ENCODE results near the gene SLC35F1.
A peak's percentile ranks its signal among the peaks of the same experiment; 100 is the strongest.

Gene SLC35F1

DNA sequence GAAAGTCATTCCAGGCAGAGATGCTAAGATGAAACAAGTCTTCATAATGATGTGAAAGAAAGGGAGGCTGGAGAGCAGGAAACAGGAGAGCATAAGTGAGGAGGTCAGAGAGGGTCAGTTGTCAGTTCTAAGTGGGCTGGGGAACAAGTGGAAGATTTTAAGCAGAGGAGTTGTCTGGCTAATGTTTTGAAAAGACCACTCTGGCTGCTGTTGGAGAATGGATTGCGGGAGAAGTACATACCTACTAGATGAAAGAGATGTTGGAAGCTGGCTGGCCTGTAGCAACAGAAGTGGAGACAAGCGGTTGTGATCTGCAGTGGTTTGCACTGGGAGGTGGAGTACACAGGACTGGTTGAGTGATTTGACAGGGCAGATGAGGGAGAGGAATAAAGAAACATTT, 10.1 kb downstream of the SLC35F1 start:
- Histone ChIP-seq H3K9me3 (ENCODE audit: low read length) (no peaks in the 10 kb centered on the region), H3F3A (ENCODE audit: insufficient read depth, low read length) (no peaks in the 10 kb centered on the region), H3K79me2 (ENCODE audit: insufficient read depth, low read length) (no peaks in the 10 kb centered on the region), H3K36me3 (ENCODE audit: insufficient read depth, low read length) (no peaks in the 10 kb centered on the region), H3K27ac (ENCODE audit: low read depth, low read length, poor library complexity, severe bottlenecking) (no peak overlapping the region), H3K27me3 (ENCODE audit: insufficient read depth, low read length) (no peaks in the 10 kb centered on the region), H3K4me3 (ENCODE audit: low read depth, low read length, poor library complexity, severe bottlenecking) (no peak overlapping the region), H3K9ac (ENCODE audit: low read length) (no peak overlapping the region), H3K4me2 (ENCODE audit: low read length) (no peak overlapping the region), H3K4me1 (ENCODE audit: insufficient read depth, low read length, severe bottlenecking) (no peaks in the 10 kb centered on the region), H2AFZ (ENCODE audit: low read length) (no peak overlapping the region), H4K20me1 (ENCODE audit: insufficient read depth, low read length) (no peaks in the 10 kb centered on the region), H3K9me2 (ENCODE audit: low read depth, low read length) (no peaks in the 10 kb centered on the region)
- TF ChIP-seq, protein P1, sequence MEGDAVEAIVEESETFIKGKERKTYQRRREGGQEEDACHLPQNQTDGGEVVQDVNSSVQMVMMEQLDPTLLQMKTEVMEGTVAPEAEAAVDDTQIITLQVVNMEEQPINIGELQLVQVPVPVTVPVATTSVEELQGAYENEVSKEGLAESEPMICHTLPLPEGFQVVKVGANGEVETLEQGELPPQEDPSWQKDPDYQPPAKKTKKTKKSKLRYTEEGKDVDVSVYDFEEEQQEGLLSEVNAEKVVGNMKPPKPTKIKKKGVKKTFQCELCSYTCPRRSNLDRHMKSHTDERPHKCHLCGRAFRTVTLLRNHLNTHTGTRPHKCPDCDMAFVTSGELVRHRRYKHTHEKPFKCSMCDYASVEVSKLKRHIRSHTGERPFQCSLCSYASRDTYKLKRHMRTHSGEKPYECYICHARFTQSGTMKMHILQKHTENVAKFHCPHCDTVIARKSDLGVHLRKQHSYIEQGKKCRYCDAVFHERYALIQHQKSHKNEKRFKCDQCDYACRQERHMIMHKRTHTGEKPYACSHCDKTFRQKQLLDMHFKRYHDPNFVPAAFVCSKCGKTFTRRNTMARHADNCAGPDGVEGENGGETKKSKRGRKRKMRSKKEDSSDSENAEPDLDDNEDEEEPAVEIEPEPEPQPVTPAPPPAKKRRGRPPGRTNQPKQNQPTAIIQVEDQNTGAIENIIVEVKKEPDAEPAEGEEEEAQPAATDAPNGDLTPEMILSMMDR (IDR thresholded peaks at IDR 0.05; ENCODE audit: low read length), result no peak
- TF ChIP-seq EZH2 (IDR thresholded peaks at IDR 0.05; ENCODE audit: borderline replicate concordance, low read length), result no peak

DNA sequence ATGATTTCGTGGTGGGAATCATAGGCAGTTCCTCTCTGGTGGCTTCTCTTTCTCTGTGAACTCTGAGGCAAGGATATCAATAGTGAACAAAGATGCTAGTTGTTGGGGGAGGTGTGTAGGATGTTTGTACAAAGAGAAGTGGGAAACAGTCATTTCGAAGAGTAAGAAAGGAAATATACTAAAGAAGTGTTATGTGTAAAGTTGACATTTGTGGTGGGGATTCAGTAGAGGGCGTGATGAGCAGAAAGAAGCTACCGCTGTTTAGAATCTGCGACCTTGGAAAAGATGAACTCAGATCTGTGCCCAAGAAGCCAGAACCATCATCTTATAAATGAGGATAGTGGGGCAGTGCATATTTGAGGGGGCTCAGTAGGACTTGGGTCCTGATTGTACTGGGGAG, 11.4 kb downstream of the SLC35F1 start:
- no peaks in the 10 kb centered on the region for H3F3A ChIP-seq (ENCODE audit: insufficient read depth, low read length)
- no peak overlapping the region for H2AFZ ChIP-seq (ENCODE audit: low read length)
- H3K27me3 ChIP-seq (ENCODE audit: insufficient read depth, low read length), result no peaks in the 10 kb centered on the region
- H3K4me1 ChIP-seq (ENCODE audit: insufficient read depth, low read length, severe bottlenecking), result no peaks in the 10 kb centered on the region
- no peaks in the 10 kb centered on the region for H3K9me2 ChIP-seq (ENCODE audit: low read depth, low read length)
- no peaks in the 10 kb centered on the region for H4K20me1 ChIP-seq (ENCODE audit: insufficient read depth, low read length)
- no peaks in the 10 kb centered on the region for H3K9me3 ChIP-seq (ENCODE audit: low read length)
- TF ChIP-seq EZH2 (IDR thresholded peaks at IDR 0.05; ENCODE audit: borderline replicate concordance, low read length), result no peak
- TF ChIP-seq, protein P1 (IDR thresholded peaks at IDR 0.05; ENCODE audit: low read length), result peak; percentile 23; the same call in 1 of the 2 replicates
- H3K79me2 ChIP-seq (ENCODE audit: insufficient read depth, low read length), result no peaks in the 10 kb centered on the region
- no peak overlapping the region for H3K4me2 ChIP-seq (ENCODE audit: low read length)
- H3K27ac ChIP-seq (ENCODE audit: low read depth, low read length, poor library complexity, severe bottlenecking), result no peak overlapping the region
- H3K9ac ChIP-seq (ENCODE audit: low read length), result no peak overlapping the region
- H3K4me3 ChIP-seq (ENCODE audit: low read depth, low read length, poor library complexity, severe bottlenecking), result no peak overlapping the region
- no peaks in the 10 kb centered on the region for H3K36me3 ChIP-seq (ENCODE audit: insufficient read depth, low read length)

DNA sequence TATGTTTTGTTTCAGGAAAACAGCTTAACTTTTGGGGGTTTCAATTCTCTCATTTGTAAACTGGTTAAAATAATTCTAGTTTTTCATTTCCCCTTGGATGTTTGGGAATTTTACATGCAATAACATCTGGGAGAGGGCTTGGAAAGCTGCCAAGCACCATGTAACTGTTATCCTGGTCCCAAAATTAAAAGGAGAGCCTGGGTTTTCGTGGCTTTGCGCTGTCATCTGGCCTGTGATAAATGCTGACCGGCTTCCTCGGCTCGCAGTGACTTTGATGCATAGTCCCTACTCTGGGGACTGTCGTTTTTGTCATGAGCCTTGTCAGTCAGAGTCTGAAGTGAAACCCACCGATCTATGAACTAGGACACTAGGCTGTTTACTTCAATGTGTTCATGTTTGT, 12.2 kb downstream of the SLC35F1 start:
- Histone ChIP-seq H2AFZ (ENCODE audit: low read length) (no peak overlapping the region), H3K27me3 (ENCODE audit: insufficient read depth, low read length) (no peaks in the 10 kb centered on the region), H3K27ac (ENCODE audit: low read depth, low read length, poor library complexity, severe bottlenecking) (no peak overlapping the region), H3K4me2 (ENCODE audit: low read length) (no peak overlapping the region), H3K9ac (ENCODE audit: low read length) (no peak overlapping the region), H3K9me2 (ENCODE audit: low read depth, low read length) (no peaks in the 10 kb centered on the region), H3K9me3 (ENCODE audit: low read length) (no peaks in the 10 kb centered on the region), H3K36me3 (ENCODE audit: insufficient read depth, low read length) (no peaks in the 10 kb centered on the region), H3K79me2 (ENCODE audit: insufficient read depth, low read length) (no peaks in the 10 kb centered on the region), H3K4me3 (ENCODE audit: low read depth, low read length, poor library complexity, severe bottlenecking) (no peak overlapping the region), H4K20me1 (ENCODE audit: insufficient read depth, low read length) (no peaks in the 10 kb centered on the region), H3F3A (ENCODE audit: insufficient read depth, low read length) (no peaks in the 10 kb centered on the region), H3K4me1 (ENCODE audit: insufficient read depth, low read length, severe bottlenecking) (no peaks in the 10 kb centered on the region)
- TF ChIP-seq, protein P1 (IDR thresholded peaks at IDR 0.05; ENCODE audit: low read length), result no peak
- no peak for TF ChIP-seq EZH2 (IDR thresholded peaks at IDR 0.05; ENCODE audit: borderline replicate concordance, low read length)
